SK-N-SH treated with all-trans-retinoic acid at 6 μM for 48 hours (cell line): ENCODE measurements around the gene KRT23.

Experiments used
- ATAC-seq: fragments of 200-7000 bp; cut with Tn5 transposase; 3 replicates; pipeline ENCODE4 v1.9.1; 2020; ENCODE audit warnings: mild to moderate bottlenecking, moderate library complexity
- BACH2 ChIP-seq: fragments of 250-450 bp; sonication (Bioruptor Pico); IDR thresholded peaks from 2 replicates; pipeline ENCODE4 v1.9.0; 2021; ENCODE audit warnings: mild to moderate bottlenecking, borderline replicate concordance
- CSDC2 ChIP-seq: fragments of 250-450 bp; sonication (Bioruptor Pico); IDR thresholded peaks from 2 replicates; pipeline ENCODE4 v1.5.0; 2020; ENCODE audit warnings: mild to moderate bottlenecking, moderate library complexity
- OSR1 ChIP-seq: fragments of 250-450 bp; sonication (Bioruptor Pico); IDR thresholded peaks from 2 replicates; pipeline ENCODE4 v1.8.0; 2022; ENCODE audit warnings: moderate library complexity, mild to moderate bottlenecking, inconsistent platforms
- PPARA ChIP-seq: fragments of 250-450 bp; sonication (Bioruptor Pico); IDR thresholded peaks from 2 replicates; pipeline ENCODE4 v1.5.0; 2020; ENCODE audit warnings: mild to moderate bottlenecking, borderline replicate concordance
- RARB ChIP-seq: fragments of 250-450 bp; sonication (Bioruptor Pico); IDR thresholded peaks from 2 replicates; pipeline ENCODE4 v1.8.0; 2021; ENCODE audit warnings: mild to moderate bottlenecking, moderate library complexity
- SNAI2 ChIP-seq: fragments of 250-450 bp; sonication (Bioruptor Pico); IDR thresholded peaks from 2 replicates; pipeline ENCODE4 v1.5.0; 2020; ENCODE audit warnings: mild to moderate bottlenecking, moderate library complexity
- TCF4 ChIP-seq: fragments of 250-450 bp; sonication (Bioruptor Pico); IDR thresholded peaks from 2 replicates; pipeline ENCODE4 v1.8.0; 2021; ENCODE audit warnings: mild to moderate bottlenecking, moderate library complexity, borderline replicate concordance
- TOX ChIP-seq: fragments of 250-450 bp; sonication (Bioruptor Pico); IDR thresholded peaks from 2 replicates; pipeline ENCODE4 v1.8.0; 2021; ENCODE audit warnings: mild to moderate bottlenecking, moderate library complexity, borderline replicate concordance
- ZC3H10 ChIP-seq: fragments of 250-450 bp; sonication (Bioruptor Pico); IDR thresholded peaks from 2 replicates; pipeline ENCODE4 v1.5.1; 2021; ENCODE audit warnings: mild to moderate bottlenecking, moderate library complexity
- ZNF70 ChIP-seq: fragments of 450-650 bp; formaldehyde crosslinking; IDR thresholded peaks from 2 replicates; pipeline ENCODE4 v1.5.0; 2020; ENCODE audit warnings: mild to moderate bottlenecking, moderate library complexity
- ZNF8 ChIP-seq: fragments of 450-650 bp; formaldehyde crosslinking; IDR thresholded peaks from 2 replicates; pipeline ENCODE4 v1.5.0; 2020; ENCODE audit warnings: mild to moderate bottlenecking, moderate library complexity
- TF ChIP-seq, protein P1 (sequence below): fragments of 250-450 bp; sonication (Bioruptor Pico); IDR thresholded peaks from 2 replicates; pipeline ENCODE4 v1.8.0; 2020; ENCODE audit warnings: mild to moderate bottlenecking, moderate library complexity, borderline replicate concordance
- TF ChIP-seq, protein P2 (sequence below): fragments of 250-450 bp; sonication (Bioruptor Pico); IDR thresholded peaks from 2 replicates; pipeline ENCODE4 v1.5.1; 2020; ENCODE audit warnings: low read depth, mild to moderate bottlenecking, moderate library complexity
- TF ChIP-seq, protein P3 (sequence below): fragments of 250-450 bp; sonication (Bioruptor Pico); IDR thresholded peaks from 2 replicates; pipeline ENCODE4 v1.5.1; 2021; ENCODE audit warnings: mild to moderate bottlenecking, moderate library complexity
- TF ChIP-seq, protein P4 (sequence below): fragments of 250-450 bp; sonication (Bioruptor Pico); IDR thresholded peaks from 2 replicates; pipeline ENCODE4 v1.8.0; 2021; ENCODE audit warnings: low read depth, mild to moderate bottlenecking, moderate library complexity, borderline replicate concordance
- TF ChIP-seq, protein P5 (sequence below): fragments of 250-450 bp; sonication (Bioruptor Pico); IDR thresholded peaks from 2 replicates; pipeline ENCODE4 v1.5.0; 2020; ENCODE audit warnings: mild to moderate bottlenecking, moderate library complexity

KRT23 gene

DNA sequence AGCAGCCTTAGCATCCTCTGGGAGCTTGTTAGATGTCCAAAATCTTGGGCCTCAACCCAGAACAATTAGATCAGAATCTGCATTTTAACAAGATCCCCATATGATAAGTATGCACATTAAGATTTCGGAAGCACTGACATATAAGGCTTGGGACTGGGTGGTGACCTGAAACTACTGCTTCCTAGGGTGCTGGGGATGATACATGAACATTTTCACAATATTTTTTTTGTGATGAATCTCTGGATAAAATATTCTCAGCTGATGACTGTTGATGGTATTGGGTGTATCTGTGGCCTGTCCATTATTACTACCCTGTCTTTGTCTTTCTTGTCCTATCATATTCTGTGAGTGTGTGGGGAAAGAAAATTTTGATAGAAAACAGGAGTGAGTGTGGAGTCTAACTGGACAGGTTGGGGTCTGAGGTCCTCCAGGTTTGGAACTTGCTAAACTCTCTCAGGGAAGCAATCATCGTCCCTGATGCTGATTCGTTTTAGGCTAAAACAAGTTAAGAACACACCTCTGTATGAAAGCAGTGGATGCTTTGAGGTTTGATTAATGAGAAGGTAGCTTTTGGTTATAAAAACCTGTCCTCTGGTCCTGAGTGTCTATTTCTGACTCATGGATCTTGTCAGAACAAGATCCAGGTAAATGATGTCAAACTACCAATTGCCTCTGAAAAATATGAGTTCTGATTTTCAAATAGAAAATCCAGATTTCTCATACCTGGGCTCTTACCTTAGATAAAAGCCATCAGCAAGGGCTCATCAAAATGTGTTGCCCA lies 23.2 kb downstream of the KRT23 start:
- no peak for TF ChIP-seq CSDC2 (CRISPR knock-in tag)
- no peak for TF ChIP-seq SNAI2
- TF ChIP-seq OSR1 (CRISPR knock-in tag) = no peak
- no peak for TF ChIP-seq TOX (CRISPR knock-in tag)
- no peak for TF ChIP-seq ZC3H10 (CRISPR knock-in tag)
- no peak for TF ChIP-seq BACH2 (CRISPR knock-in tag)
- TF ChIP-seq PPARA (CRISPR knock-in tag) = no peak
- TF ChIP-seq, protein P1, sequence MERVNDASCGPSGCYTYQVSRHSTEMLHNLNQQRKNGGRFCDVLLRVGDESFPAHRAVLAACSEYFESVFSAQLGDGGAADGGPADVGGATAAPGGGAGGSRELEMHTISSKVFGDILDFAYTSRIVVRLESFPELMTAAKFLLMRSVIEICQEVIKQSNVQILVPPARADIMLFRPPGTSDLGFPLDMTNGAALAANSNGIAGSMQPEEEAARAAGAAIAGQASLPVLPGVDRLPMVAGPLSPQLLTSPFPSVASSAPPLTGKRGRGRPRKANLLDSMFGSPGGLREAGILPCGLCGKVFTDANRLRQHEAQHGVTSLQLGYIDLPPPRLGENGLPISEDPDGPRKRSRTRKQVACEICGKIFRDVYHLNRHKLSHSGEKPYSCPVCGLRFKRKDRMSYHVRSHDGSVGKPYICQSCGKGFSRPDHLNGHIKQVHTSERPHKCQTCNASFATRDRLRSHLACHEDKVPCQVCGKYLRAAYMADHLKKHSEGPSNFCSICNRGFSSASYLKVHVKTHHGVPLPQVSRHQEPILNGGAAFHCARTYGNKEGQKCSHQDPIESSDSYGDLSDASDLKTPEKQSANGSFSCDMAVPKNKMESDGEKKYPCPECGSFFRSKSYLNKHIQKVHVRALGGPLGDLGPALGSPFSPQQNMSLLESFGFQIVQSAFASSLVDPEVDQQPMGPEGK = no peak
- TF ChIP-seq, protein P2, sequence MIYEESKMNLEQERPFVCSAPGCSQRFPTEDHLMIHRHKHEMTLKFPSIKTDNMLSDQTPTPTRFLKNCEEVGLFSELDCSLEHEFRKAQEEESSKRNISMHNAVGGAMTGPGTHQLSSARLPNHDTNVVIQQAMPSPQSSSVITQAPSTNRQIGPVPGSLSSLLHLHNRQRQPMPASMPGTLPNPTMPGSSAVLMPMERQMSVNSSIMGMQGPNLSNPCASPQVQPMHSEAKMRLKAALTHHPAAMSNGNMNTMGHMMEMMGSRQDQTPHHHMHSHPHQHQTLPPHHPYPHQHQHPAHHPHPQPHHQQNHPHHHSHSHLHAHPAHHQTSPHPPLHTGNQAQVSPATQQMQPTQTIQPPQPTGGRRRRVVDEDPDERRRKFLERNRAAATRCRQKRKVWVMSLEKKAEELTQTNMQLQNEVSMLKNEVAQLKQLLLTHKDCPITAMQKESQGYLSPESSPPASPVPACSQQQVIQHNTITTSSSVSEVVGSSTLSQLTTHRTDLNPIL = no peak
- TF ChIP-seq, protein P3, sequence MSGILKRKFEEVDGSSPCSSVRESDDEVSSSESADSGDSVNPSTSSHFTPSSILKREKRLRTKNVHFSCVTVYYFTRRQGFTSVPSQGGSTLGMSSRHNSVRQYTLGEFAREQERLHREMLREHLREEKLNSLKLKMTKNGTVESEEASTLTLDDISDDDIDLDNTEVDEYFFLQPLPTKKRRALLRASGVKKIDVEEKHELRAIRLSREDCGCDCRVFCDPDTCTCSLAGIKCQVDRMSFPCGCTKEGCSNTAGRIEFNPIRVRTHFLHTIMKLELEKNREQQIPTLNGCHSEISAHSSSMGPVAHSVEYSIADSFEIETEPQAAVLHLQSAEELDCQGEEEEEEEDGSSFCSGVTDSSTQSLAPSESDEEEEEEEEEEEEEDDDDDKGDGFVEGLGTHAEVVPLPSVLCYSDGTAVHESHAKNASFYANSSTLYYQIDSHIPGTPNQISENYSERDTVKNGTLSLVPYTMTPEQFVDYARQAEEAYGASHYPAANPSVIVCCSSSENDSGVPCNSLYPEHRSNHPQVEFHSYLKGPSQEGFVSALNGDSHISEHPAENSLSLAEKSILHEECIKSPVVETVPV (CRISPR knock-in tag) = no peak
- TF ChIP-seq, all 23 proteins: peak for 0
- ATAC-seq = no peak

DNA sequence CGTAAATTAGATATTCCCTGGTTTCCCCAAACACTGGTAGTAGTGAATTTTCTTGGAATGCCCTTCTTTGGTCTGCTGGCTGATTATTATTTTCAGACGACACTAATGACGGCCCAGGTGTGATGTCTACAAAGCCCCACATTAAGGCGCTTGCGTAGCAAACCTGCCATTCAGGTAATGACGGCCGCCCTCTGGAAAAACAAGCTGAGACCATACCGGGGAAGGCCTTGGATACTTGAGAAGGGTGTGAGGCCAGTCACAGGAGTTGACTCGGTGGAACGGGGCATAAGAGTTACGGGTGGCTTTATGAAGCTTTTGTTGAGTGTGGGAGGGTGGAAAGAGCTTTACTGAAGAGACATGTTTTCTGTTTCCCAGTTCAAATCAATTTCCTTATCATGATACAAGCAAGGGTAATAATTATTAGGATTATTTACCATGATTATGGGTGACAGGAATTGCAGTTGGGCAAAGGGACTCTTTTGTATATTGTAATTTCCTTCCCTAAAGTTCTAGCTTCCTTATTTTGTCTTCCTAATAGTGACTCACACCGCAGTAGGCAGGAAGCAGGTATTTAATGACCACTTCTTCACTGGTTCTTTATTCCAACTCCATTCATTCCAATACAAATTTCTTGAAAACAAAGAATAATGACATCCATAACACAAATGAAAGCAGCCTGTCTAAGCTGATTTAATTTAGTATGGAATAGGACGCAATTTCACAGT lies 24.8 kb downstream of the KRT23 start:
- no peak for ATAC-seq
- TF ChIP-seq, protein P3 (CRISPR knock-in tag) = no peak
- TF ChIP-seq OSR1 (CRISPR knock-in tag) (no peak), ZNF8 (CRISPR knock-in tag) (no peak), SNAI2 (no peak), TOX (CRISPR knock-in tag) (no peak), TCF4 (CRISPR knock-in tag) (no peak), ZC3H10 (CRISPR knock-in tag) (no peak), ZNF70 (CRISPR knock-in tag) (no peak), RARB (CRISPR knock-in tag) (no peak)
- TF ChIP-seq, protein P4, sequence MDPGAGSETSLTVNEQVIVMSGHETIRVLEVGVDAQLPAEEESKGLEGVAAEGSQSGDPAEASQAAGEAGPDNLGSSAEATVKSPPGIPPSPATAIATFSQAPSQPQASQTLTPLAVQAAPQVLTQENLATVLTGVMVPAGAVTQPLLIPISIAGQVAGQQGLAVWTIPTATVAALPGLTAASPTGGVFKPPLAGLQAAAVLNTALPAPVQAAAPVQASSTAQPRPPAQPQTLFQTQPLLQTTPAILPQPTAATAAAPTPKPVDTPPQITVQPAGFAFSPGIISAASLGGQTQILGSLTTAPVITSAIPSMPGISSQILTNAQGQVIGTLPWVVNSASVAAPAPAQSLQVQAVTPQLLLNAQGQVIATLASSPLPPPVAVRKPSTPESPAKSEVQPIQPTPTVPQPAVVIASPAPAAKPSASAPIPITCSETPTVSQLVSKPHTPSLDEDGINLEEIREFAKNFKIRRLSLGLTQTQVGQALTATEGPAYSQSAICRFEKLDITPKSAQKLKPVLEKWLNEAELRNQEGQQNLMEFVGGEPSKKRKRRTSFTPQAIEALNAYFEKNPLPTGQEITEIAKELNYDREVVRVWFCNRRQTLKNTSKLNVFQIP (CRISPR knock-in tag) = no peak
- TF ChIP-seq, protein P2 = no peak
- TF ChIP-seq, protein P5, sequence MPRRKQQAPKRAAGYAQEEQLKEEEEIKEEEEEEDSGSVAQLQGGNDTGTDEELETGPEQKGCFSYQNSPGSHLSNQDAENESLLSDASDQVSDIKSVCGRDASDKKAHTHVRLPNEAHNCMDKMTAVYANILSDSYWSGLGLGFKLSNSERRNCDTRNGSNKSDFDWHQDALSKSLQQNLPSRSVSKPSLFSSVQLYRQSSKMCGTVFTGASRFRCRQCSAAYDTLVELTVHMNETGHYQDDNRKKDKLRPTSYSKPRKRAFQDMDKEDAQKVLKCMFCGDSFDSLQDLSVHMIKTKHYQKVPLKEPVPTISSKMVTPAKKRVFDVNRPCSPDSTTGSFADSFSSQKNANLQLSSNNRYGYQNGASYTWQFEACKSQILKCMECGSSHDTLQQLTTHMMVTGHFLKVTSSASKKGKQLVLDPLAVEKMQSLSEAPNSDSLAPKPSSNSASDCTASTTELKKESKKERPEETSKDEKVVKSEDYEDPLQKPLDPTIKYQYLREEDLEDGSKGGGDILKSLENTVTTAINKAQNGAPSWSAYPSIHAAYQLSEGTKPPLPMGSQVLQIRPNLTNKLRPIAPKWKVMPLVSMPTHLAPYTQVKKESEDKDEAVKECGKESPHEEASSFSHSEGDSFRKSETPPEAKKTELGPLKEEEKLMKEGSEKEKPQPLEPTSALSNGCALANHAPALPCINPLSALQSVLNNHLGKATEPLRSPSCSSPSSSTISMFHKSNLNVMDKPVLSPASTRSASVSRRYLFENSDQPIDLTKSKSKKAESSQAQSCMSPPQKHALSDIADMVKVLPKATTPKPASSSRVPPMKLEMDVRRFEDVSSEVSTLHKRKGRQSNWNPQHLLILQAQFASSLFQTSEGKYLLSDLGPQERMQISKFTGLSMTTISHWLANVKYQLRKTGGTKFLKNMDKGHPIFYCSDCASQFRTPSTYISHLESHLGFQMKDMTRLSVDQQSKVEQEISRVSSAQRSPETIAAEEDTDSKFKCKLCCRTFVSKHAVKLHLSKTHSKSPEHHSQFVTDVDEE = no peak
